ENCODE data around the gene GDPD2.
A peak's percentile ranks its signal among the peaks of the same experiment; 100 is the strongest.

GDPD2 gene

DNA sequence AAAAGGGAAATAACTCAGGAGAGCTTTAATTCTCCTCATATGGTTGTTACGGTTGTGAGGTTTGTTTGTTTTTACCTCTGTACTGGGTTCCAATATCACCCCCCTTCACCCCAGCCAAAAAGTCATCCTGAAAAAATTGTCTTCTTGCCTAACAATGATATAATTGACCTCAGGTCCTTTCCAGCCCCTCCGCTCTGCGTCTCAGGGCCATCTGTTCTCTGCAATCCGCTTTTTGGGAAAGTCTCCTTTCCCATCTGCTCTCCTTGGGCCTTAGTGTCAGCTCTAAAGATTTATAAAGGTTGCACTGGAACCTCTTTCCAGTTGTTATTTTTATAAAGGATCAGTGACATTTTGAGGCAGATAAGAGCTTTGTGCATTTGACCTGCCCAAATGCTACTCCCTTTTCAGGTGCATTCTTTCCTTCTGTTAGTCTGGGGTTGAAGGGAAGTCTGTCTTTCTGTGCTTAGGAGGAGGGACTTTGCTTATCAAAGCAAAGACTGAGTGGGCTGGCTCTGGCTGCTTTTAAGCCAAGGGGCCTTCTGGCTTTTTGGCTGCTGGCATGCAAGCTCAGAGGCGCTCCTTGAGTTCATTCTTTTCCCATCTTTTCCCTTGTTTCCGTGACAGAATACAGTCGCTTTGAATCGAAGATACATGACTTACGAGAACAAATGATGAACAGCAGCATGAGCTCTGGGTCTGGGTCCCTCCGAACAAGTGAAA lies 55.6 kb downstream of the GDPD2 start:
- TF ChIP-seq CSDC2 (CRISPR knock-in tag; IDR thresholded peaks at IDR 0.05) = no peak
- TF ChIP-seq, protein P1, sequence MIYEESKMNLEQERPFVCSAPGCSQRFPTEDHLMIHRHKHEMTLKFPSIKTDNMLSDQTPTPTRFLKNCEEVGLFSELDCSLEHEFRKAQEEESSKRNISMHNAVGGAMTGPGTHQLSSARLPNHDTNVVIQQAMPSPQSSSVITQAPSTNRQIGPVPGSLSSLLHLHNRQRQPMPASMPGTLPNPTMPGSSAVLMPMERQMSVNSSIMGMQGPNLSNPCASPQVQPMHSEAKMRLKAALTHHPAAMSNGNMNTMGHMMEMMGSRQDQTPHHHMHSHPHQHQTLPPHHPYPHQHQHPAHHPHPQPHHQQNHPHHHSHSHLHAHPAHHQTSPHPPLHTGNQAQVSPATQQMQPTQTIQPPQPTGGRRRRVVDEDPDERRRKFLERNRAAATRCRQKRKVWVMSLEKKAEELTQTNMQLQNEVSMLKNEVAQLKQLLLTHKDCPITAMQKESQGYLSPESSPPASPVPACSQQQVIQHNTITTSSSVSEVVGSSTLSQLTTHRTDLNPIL (CRISPR knock-in tag; IDR thresholded peaks at IDR 0.05; ENCODE audit: low read depth) = no peak
- TF ChIP-seq, protein P2, sequence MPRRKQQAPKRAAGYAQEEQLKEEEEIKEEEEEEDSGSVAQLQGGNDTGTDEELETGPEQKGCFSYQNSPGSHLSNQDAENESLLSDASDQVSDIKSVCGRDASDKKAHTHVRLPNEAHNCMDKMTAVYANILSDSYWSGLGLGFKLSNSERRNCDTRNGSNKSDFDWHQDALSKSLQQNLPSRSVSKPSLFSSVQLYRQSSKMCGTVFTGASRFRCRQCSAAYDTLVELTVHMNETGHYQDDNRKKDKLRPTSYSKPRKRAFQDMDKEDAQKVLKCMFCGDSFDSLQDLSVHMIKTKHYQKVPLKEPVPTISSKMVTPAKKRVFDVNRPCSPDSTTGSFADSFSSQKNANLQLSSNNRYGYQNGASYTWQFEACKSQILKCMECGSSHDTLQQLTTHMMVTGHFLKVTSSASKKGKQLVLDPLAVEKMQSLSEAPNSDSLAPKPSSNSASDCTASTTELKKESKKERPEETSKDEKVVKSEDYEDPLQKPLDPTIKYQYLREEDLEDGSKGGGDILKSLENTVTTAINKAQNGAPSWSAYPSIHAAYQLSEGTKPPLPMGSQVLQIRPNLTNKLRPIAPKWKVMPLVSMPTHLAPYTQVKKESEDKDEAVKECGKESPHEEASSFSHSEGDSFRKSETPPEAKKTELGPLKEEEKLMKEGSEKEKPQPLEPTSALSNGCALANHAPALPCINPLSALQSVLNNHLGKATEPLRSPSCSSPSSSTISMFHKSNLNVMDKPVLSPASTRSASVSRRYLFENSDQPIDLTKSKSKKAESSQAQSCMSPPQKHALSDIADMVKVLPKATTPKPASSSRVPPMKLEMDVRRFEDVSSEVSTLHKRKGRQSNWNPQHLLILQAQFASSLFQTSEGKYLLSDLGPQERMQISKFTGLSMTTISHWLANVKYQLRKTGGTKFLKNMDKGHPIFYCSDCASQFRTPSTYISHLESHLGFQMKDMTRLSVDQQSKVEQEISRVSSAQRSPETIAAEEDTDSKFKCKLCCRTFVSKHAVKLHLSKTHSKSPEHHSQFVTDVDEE (CRISPR knock-in tag; IDR thresholded peaks at IDR 0.05) = no peak
- ATAC-seq = peak; percentile 3; the same call in 1 of the 3 replicates

DNA sequence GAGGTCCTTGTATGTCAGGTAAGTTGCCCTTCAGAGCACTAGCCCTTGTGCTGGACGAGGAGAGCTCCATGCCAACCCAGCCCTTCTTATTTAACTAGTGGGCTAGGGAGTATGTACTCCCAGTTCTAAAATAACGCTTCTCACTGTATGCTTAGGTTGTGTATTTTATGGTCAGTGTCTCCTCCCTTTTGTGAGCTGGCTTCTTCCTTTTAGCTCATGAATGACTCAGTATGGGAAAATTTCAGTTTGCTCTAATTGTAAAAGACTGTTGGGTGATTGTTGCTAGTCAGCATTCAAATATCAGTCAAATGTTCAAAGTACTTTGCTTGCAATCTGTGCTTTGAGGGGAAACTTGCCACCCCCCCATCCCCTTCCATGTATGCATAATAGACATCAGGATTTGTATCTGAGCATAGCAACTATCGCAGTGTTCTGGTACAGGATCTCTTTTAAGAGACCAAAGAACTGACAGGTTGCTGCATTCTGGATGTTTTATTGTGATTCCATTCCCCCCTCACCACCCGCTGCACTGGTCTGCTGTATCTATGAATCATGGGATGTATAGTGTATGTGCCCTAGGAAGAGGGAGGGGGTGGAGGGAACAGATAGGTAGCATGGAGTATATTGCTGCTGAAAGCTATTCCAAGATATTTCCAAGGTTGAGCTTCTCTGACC lies 56.3 kb downstream of the GDPD2 start:
- TF ChIP-seq ARNTL (CRISPR knock-in tag; IDR thresholded peaks at IDR 0.05; ENCODE audit: borderline replicate concordance, low read depth) = no peak
- TF ChIP-seq TCF4 (CRISPR knock-in tag; IDR thresholded peaks at IDR 0.05; ENCODE audit: borderline replicate concordance) = no peak
- no peak for TF ChIP-seq SNAI2 (CRISPR knock-in tag; IDR thresholded peaks at IDR 0.05)
- TF ChIP-seq CSDC2 (CRISPR knock-in tag; IDR thresholded peaks at IDR 0.05) = no peak
- no peak for TF ChIP-seq ZNF565 (CRISPR knock-in tag; conservative IDR thresholded peaks at IDR 0.05; ENCODE audit: low read depth)
- TF ChIP-seq, protein P1 (CRISPR knock-in tag; IDR thresholded peaks at IDR 0.05; ENCODE audit: low read depth) = no peak
- no peak for TF ChIP-seq ZNF8 (CRISPR knock-in tag; IDR thresholded peaks at IDR 0.05)
- no peak for TF ChIP-seq RARB (CRISPR knock-in tag; IDR thresholded peaks at IDR 0.05)
- no peak for TF ChIP-seq GLIS3 (CRISPR knock-in tag; IDR thresholded peaks at IDR 0.05)
- TF ChIP-seq ZC3H10 (CRISPR knock-in tag; IDR thresholded peaks at IDR 0.05) = no peak
- TF ChIP-seq ZFP30 (CRISPR knock-in tag; IDR thresholded peaks at IDR 0.05) = no peak
- no peak for TF ChIP-seq ZFP3 (CRISPR knock-in tag; IDR thresholded peaks at IDR 0.05)
- TF ChIP-seq ISL1 (CRISPR knock-in tag; IDR thresholded peaks at IDR 0.05) = no peak
- TF ChIP-seq, protein P3, sequence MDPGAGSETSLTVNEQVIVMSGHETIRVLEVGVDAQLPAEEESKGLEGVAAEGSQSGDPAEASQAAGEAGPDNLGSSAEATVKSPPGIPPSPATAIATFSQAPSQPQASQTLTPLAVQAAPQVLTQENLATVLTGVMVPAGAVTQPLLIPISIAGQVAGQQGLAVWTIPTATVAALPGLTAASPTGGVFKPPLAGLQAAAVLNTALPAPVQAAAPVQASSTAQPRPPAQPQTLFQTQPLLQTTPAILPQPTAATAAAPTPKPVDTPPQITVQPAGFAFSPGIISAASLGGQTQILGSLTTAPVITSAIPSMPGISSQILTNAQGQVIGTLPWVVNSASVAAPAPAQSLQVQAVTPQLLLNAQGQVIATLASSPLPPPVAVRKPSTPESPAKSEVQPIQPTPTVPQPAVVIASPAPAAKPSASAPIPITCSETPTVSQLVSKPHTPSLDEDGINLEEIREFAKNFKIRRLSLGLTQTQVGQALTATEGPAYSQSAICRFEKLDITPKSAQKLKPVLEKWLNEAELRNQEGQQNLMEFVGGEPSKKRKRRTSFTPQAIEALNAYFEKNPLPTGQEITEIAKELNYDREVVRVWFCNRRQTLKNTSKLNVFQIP (CRISPR knock-in tag; IDR thresholded peaks at IDR 0.05; ENCODE audit: borderline replicate concordance, low read depth) = no peak
- peak; percentile 69 for ATAC-seq

DNA sequence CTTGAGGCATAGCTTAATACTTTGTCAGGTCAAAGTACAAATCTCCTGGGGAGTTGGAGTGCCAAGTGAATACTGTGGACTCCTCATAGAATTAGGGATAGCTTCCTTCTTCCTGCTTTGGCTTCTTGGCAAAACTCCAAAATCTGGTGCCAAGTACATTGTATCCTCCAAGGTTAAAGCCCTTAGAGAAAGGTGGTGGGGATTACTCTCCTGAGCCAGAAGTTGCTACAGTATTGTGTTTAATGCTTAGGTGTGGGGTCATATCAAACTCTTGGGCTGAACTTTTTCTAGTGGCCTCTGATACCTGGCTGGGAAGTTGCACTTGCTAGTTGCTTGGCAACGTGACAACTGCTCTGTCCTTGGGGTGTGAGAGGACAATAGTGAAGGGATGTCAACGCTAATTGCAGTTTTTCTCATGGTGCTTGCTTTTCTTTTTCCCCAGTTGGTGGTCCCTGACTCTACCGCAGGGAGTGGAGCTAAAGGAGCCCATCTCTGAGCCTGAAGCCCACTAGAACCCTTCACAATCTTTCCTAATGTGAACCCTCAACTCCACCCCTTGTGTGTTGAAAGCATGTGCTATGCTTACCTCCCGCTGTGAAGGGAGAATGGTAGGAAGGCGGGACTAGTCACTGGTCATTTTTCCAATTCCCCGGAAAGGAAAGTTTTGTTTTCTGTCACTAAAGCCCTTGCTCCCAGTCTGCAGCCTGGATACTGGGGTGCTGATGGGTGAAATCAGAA lies 57.0 kb downstream of the GDPD2 start:
- ATAC-seq = no peak
- TF ChIP-seq ESRRG (CRISPR knock-in tag; IDR thresholded peaks at IDR 0.05) (no peak), BACH2 (CRISPR knock-in tag; IDR thresholded peaks at IDR 0.05; ENCODE audit: borderline replicate concordance) (no peak), ZNF565 (CRISPR knock-in tag; conservative IDR thresholded peaks at IDR 0.05; ENCODE audit: low read depth) (no peak), ZNF70 (CRISPR knock-in tag; IDR thresholded peaks at IDR 0.05) (no peak), PPARA (CRISPR knock-in tag; IDR thresholded peaks at IDR 0.05; ENCODE audit: borderline replicate concordance) (no peak)
- TF ChIP-seq, protein P4, sequence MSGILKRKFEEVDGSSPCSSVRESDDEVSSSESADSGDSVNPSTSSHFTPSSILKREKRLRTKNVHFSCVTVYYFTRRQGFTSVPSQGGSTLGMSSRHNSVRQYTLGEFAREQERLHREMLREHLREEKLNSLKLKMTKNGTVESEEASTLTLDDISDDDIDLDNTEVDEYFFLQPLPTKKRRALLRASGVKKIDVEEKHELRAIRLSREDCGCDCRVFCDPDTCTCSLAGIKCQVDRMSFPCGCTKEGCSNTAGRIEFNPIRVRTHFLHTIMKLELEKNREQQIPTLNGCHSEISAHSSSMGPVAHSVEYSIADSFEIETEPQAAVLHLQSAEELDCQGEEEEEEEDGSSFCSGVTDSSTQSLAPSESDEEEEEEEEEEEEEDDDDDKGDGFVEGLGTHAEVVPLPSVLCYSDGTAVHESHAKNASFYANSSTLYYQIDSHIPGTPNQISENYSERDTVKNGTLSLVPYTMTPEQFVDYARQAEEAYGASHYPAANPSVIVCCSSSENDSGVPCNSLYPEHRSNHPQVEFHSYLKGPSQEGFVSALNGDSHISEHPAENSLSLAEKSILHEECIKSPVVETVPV (CRISPR knock-in tag; IDR thresholded peaks at IDR 0.05) = no peak
- TF ChIP-seq, protein P1 (CRISPR knock-in tag; IDR thresholded peaks at IDR 0.05; ENCODE audit: low read depth) = no peak
- TF ChIP-seq, protein P5, sequence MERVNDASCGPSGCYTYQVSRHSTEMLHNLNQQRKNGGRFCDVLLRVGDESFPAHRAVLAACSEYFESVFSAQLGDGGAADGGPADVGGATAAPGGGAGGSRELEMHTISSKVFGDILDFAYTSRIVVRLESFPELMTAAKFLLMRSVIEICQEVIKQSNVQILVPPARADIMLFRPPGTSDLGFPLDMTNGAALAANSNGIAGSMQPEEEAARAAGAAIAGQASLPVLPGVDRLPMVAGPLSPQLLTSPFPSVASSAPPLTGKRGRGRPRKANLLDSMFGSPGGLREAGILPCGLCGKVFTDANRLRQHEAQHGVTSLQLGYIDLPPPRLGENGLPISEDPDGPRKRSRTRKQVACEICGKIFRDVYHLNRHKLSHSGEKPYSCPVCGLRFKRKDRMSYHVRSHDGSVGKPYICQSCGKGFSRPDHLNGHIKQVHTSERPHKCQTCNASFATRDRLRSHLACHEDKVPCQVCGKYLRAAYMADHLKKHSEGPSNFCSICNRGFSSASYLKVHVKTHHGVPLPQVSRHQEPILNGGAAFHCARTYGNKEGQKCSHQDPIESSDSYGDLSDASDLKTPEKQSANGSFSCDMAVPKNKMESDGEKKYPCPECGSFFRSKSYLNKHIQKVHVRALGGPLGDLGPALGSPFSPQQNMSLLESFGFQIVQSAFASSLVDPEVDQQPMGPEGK (CRISPR knock-in tag; IDR thresholded peaks at IDR 0.05; ENCODE audit: borderline replicate concordance) = no peak
